SK-N-SH (cell line): ENCODE results near the gene SEMA3A. TPM values are rescaled to one million over a fixed set of nuclear protein-coding genes. Genes with fewer than 3 reads are reported as not detected.

Source experiments
- CTCF ChIA-PET: fragments of 300-600, 350-600 bp; formaldehyde crosslinking; extraction: SDS; loops from one replicate; lab custom pipeline; 2021; lab: Yijun Ruan, JAX
- POLR2A ChIA-PET: fragments of 350-600 bp; sonication (Branson Sonifier 250); formaldehyde crosslinking; extraction: SDS; loops from one replicate; lab custom pipeline; 2020; ENCODE audit warnings: antibody characterized with exemption, inconsistent platforms; lab: Yijun Ruan, JAX
- DNase-seq: peaks from one replicate; pipeline ENCODE4 v3.0.0; 2012
- H2AFZ ChIP-seq: fragments of 200-600 bp; sonication (generic); 2 replicates; pipeline ENCODE4 v1.8.1; 2016; ENCODE audit warnings: antibody characterized with exemption, mild to moderate bottlenecking, low read depth
- H3F3A ChIP-seq: fragments of 200-600 bp; sonication (generic); replicated peaks from 2 replicates; pipeline ENCODE3; 2016; ENCODE audit warnings: antibody characterized with exemption, mild to moderate bottlenecking; ENCODE audit not compliant: insufficient read depth
- H3K27ac ChIP-seq, 2 experiments: fragments of 200-500 bp in 1 of 2; fragments of 200-600 bp in 1 of 2; sonication (Bioruptor generic) in 1 of 2; sonication (generic), shearing (Covaris generic) in 1 of 2; 2 replicates each; pipeline versions ENCODE4 v1.5.1 to v1.6.1; 2014 to 2016; ENCODE audit warnings: low read depth in 2 of 2, inconsistent platforms in 1 of 2, low read length in 1 of 2, mild to moderate bottlenecking in 1 of 2, mixed read lengths in 1 of 2
- H3K27me3 ChIP-seq: fragments of 200-600 bp; sonication (generic), shearing (Covaris generic); 2 replicates; pipeline ENCODE4 v1.6.1; 2016; ENCODE audit warnings: mixed run types; ENCODE audit not compliant: insufficient read depth
- H3K36me3 ChIP-seq, 2 experiments: fragments of 200-500 bp in 1 of 2; fragments of 200-600 bp in 1 of 2; sonication (Bioruptor generic) in 1 of 2; sonication (generic) in 1 of 2; replicated peaks in 1 of 2; 2 replicates each; pipeline versions ENCODE3 to v1.5.1; 2014 to 2016; ENCODE audit warnings: low read length in 1 of 2, mild to moderate bottlenecking in 1 of 2; ENCODE audit not compliant: insufficient read depth in 2 of 2, control insufficient read depth in 1 of 2
- H3K4me1 ChIP-seq, 2 experiments: fragments of 200-500 bp in 1 of 2; fragments of 200-600 bp in 1 of 2; sonication (Bioruptor generic) in 1 of 2; sonication (generic), shearing (Covaris generic) in 1 of 2; 2 replicates each; pipeline versions ENCODE4 v1.5.1 to v1.6.1; 2014 to 2016; ENCODE audit warnings: low read depth in 1 of 2, low read length in 1 of 2, mixed run types in 1 of 2; ENCODE audit not compliant: insufficient read depth in 2 of 2, control insufficient read depth in 1 of 2
- H3K4me2 ChIP-seq: fragments of 200-600 bp; sonication (generic), shearing (Covaris generic); 2 replicates; pipeline ENCODE4 v1.6.1; 2017; ENCODE audit warnings: mixed run types
- H3K4me3 ChIP-seq, 2 experiments: fragments of 200-500 bp in 1 of 2; fragments of 200-600 bp in 1 of 2; sonication (Bioruptor generic) in 1 of 2; sonication (generic), shearing (Covaris generic) in 1 of 2; 2 replicates each; pipeline versions ENCODE4 v1.5.1 to v1.8.1; 2014 to 2016; ENCODE audit warnings: low read depth in 2 of 2, inconsistent platforms in 1 of 2, low read length in 1 of 2, mild to moderate bottlenecking in 1 of 2, mixed read lengths in 1 of 2, moderate library complexity in 1 of 2
- H3K79me2 ChIP-seq: fragments of 200-600 bp; sonication (generic); 2 replicates; pipeline ENCODE4 v1.8.1; 2017; ENCODE audit warnings: mild to moderate bottlenecking; ENCODE audit not compliant: insufficient read depth
- H3K9ac ChIP-seq: fragments of 200-600 bp; sonication (generic); 2 replicates; pipeline ENCODE4 v1.6.1; 2017; ENCODE audit warnings: mixed run types
- H3K9me2 ChIP-seq: fragments of 200-600 bp; sonication (generic); 2 replicates; pipeline ENCODE4 v1.6.1; 2017; ENCODE audit warnings: mixed run types
- H3K9me3 ChIP-seq: fragments of 200-600 bp; sonication (generic); 2 replicates; pipeline ENCODE4 v1.6.1; 2017; ENCODE audit warnings: mixed run types, mild to moderate bottlenecking, moderate library complexity
- H4K20me1 ChIP-seq: fragments of 200-600 bp; sonication (generic); 2 replicates; pipeline ENCODE4 v1.6.1; 2017; ENCODE audit warnings: mild to moderate bottlenecking, mixed run types; ENCODE audit not compliant: insufficient read depth
- EZH2phosphoT487 ChIP-seq: fragments of 200-600 bp; sonication (generic); IDR thresholded peaks from 2 replicates; pipeline ENCODE4 v1.6.1; 2017; ENCODE audit warnings: low read depth, mixed run types, mild to moderate bottlenecking, antibody characterized with exemption, moderate library complexity, borderline replicate concordance
- FOSL2 ChIP-seq: IDR thresholded peaks from 2 replicates; pipeline ENCODE4 v1.4.0; 2012; ENCODE audit warnings: low read depth, mild to moderate bottlenecking, moderate library complexity, borderline replicate concordance
- IRF3 ChIP-seq: fragments of 150-350 bp; IDR thresholded peaks from 2 replicates; pipeline ENCODE4 v1.6.1; 2016; ENCODE audit warnings: mild to moderate bottlenecking, low read depth, low read length
- JUND ChIP-seq: IDR thresholded peaks from 2 replicates; pipeline ENCODE4 v1.4.0; 2012
- MXI1 ChIP-seq: IDR thresholded peaks from 2 replicates; pipeline ENCODE4 v1.6.1; 2012; ENCODE audit warnings: mild to moderate bottlenecking, low read depth, low read length, improper control_type of control experiment
- PBX3 ChIP-seq: IDR thresholded peaks from 2 replicates; pipeline ENCODE4; 2012
- POLR2AphosphoS5 ChIP-seq: IDR thresholded peaks from 2 replicates; pipeline ENCODE4 v1.6.1; 2012; ENCODE audit warnings: low read depth, low read length
- RAD21 ChIP-seq: IDR thresholded peaks from 2 replicates; pipeline ENCODE4 v1.6.1; 2012; ENCODE audit warnings: mild to moderate bottlenecking, low read length
- REST ChIP-seq: IDR thresholded peaks from 2 replicates; pipeline ENCODE4 v1.6.1; 2012; ENCODE audit warnings: mild to moderate bottlenecking, low read depth, low read length, moderate library complexity
- SMC3 ChIP-seq: IDR thresholded peaks from 2 replicates; pipeline ENCODE4 v1.6.1; 2012; ENCODE audit warnings: low read depth, low read length, improper control_type of control experiment
- YY1 ChIP-seq: IDR thresholded peaks from 2 replicates; pipeline ENCODE4 v1.4.0; 2012; ENCODE audit warnings: low read depth, mild to moderate bottlenecking
- ZBTB33 ChIP-seq: IDR thresholded peaks from 2 replicates; pipeline ENCODE4 v1.4.0; 2012; ENCODE audit warnings: low read depth, borderline replicate concordance
- WGBS: methylation state at CpG from one replicate; pipeline ENCODE4 v1.1.6; 2017; ENCODE audit warnings: low lambda C conversion rate; 5-methylcytosine and 5-hydroxymethylcytosine counted together
- polyA plus RNA-seq, 3 experiments: library from polyadenylated mRNA; depleted of rRNA; stranded (reverse); fragments of >200 nt; gene quantifications; 2 replicates each; pipeline ENCODE4 v1.2.3, GENCODE V29; 2012

Gene SEMA3A
- polyA plus RNA-seq, 1 of the 3 experiments (the other 2 are of a cell fraction), result 15.9 TPM

GRCh38 chr7:84106291-84106690 lies 88.3 kb downstream of the SEMA3A start (continued):
- TF ChIP-seq IRF3 (no peak), FOSL2 (no peak), PBX3 (no peak), MXI1 (no peak), POLR2AphosphoS5 (no peak), SMC3 (no peak)

GRCh38 chr7:84105586-84105985 lies 89.0 kb downstream of the SEMA3A start:
- Histone ChIP-seq H3K27me3 (no peaks in the 10 kb centered on the region), H3K4me2 (no peak overlapping the region), H3K9me3 (no peaks in the 10 kb centered on the region), H3K9me2 (no peaks in the 10 kb centered on the region), H3K36me3 (peaks cover 0 to 2% of the 10 kb centered on the region in 2 experiments), H3K4me3 (no peak overlapping the region), H3K4me1 (peaks cover 0 to 23% of the 10 kb centered on the region in 2 experiments; a peak in 3 of 4 replicates), H3K9ac (no peak overlapping the region), H3F3A (peaks cover 18% of the 10 kb centered on the region), H2AFZ (peak overlapping the region; percentile 4; the same call in 1 of the 2 replicates), H3K27ac (peak overlapping the region in 1 of 2 experiments; percentile 45; a peak in 2 of 4 replicates), H4K20me1 (no peaks in the 10 kb centered on the region), H3K79me2 (no peaks in the 10 kb centered on the region)
- CTCF ChIA-PET, result no interaction called here
- TF ChIP-seq EZH2phosphoT487 (no peak), JUND (peak; percentile 50), REST (no peak), YY1 (no peak), RAD21 (no peak), ZBTB33 (no peak), FOSL2 (peak; percentile 69)
- POLR2A ChIA-PET, result no interaction called here
- WGBS, result 22% methylated on average over 1 of the region's 1 CpG
- DNase-seq, result no peak
